Endometrium (tissue), 2 donors: ENCODE results near the gene VSTM2L.

ENCODE experiments used
- FAIRE-seq: peaks from 2 replicates; lab custom pipeline; 2012; peaks lifted over from hg19 to GRCh38; lab: Jason Lieb, UNC
- donor health status: control.
- donor health status: control.

VSTM2L gene

DNA sequence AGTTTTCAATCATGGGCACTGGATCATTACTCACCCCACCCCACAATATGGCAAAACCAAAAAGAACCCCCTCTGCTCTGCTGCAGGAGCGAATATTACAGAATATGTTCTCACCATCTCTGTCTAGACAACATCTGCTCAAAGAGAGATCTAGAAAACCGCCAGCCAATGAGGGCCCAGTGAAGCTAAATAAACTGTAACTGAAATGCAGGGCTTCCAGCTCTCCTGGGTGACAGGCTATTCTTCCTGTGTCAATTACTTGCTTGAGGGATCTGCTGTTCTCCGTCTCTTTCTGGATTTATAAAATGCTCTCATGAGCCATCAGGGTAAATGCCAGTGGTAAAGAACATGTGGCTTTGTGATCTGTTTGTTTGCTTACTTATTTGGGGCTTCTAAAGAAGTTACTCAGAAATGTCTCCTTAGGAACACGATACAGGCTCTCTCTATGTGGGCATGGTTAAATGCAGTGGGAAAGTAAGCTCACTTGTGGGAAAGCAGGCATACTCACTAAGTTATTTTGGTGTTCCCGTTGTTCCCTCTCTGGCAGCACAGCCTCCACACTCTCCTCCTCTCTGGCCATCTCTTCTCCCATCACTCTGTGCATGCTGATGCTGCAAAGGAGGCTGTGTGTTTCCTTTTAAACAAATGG is 85.5 kb downstream of the VSTM2L start:
- FAIRE-seq = no peak

DNA sequence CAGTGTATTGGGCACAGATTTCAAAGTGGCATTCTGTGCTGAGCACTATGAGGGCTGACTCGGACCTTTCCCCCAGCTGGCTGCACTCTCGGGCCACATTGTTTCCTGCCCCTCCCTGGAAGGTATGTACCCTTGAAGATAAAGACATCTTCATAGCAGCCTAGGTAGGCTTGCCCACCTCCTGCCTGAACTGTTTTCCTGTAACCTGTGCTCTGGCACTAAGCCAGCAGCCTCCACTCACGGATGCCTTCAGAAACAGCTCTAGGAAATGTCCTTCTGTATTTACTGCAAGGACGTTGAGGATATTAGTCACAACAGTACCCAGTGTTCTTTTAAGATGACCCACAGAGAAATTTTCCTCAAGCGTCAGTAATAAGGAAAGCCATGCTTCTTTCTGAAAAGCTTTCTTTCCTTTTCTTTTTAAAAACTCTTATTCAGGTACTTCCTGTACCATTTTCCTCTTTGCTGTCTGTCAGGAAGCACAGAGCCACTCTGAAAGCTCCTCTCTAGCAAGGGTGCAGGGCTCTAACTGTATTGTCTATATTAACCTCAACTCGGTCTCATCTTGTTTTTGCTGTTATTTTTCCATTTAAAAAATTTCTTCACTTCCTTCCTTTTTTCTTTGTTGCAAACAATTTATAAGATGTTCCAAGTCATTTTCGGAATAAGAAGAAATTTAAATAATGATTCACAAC is 86.8 kb downstream of the VSTM2L start:
- no peak for FAIRE-seq

DNA sequence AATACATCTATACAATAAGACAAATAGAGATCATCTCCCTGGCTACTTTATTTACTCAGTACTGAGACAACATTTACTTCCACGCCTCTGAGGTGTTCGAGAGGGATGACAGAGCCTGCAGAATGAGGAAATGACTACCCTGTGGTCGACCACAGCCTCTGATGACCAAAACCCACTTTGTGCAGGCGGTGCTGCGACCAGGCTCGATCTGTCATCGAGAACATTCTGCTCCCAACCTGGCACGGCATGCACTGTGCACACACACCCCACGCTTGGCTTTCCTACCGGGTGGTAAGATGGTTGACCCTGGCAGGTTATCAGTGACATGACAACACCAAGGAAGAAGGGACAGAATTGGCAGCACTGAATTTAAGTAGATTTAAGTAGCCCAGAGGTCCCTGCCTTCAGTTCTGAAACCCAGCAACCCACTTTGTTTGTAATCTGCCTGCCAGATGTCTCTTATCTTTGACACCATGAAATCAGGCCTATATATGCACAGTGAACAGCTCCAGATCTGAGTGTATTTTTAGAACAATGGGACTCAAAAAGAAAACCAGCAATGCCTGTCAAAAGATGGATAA is 87.7 kb downstream of the VSTM2L start:
- FAIRE-seq = no peak

DNA sequence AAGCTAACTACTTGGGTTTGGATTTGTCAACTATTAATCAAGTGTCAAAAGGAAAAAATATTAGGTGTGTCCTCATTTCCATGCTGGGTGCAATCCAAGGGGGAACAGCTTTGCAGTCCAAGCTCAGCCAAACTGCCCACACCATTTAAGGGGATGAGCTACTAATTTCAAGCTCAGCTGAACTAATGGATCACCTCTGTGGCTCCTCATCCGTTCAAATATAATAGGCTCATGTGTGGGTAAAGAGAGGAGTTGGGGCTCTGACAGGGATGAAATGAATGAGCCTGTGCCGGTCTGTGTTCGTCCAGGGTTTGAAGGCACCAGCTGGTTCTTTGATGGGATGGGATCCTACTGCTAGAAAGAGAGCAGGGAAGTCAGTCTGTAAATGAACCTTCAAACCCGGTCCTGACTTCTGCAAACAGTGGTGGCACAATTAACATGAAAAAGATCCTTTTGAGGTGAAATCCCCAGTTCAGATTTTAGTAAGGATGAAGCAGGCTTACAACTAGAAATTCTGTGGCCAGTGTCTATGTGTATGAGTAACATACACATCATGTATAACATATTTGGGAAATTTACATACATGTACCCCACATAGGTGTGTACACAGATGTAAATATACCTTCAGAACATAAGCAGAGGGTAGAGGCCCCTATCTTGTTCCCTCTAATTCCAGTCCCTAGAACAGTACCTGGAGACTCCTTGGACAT is 88.4 kb downstream of the VSTM2L start:
- FAIRE-seq = no peak

DNA sequence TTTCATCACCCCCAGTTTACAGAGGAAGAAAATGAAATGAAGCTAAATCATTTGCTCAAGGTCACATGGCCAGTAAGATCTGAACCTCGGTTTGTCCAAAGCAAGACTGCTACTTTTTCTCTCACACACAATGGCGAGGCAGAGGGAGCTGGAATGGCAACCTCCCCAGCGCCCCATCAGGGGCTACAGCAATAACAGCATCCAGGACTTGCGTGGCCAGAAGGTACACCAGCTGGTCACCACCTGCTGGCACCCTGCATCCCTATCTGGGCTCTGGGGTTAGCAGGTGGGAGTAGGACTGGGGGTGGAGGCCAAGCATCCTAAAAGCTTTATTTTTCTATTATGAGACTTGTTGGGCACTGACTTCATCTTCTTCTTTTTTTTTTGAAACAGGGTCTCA is 89.0 kb downstream of the VSTM2L start:
- FAIRE-seq = no peak

DNA sequence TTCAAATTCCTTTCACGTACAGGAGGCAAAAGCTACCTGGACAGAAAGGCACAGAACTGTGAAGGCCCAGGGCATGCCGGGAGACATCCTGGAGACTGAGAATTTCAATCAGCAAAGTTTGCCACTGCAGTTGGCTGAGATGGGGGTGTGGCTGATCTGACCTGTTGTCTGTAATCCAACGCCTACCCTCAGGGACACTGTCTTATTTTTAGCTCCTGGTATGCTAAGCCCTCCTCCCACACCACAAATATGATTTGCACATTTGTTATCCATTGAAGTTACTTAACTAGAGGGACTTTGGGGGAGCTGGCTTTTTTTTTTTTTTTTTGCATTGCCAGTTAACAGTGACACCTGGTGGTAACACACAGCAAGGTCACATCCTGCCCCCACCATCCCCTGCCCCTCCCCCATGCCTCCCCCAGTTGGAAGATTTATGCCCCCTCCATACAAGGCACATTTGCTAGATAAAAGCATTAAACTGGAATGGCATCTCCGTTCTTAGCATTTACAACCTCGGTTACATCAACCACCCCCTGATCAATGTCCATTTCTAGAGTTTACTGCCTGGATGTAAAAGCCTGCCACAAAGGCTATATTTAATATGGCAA is 90.0 kb downstream of the VSTM2L start:
- FAIRE-seq = no peak

DNA sequence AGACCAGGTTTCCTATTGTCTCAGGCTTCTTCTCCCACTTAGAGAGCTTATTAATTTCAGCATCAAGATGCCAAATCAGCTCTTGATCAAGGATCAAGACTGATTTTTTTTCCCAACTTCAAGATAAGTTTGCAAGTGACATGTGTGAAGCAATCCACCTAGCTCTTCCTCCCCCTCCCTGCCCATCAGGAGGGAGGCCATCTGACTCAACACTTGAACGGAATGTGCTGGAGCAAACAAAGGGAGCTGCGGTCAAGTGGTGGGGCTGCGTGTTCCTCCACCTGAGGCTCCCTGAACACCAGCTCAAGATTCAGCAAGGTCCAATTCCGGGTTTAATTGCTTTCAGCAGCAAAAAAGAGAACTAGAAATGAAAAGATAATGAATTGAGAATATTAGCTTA is 91.6 kb downstream of the VSTM2L start:
- FAIRE-seq = no peak
